Activated gamma-delta T cell treated with anti-CD3 and anti-CD28 coated beads, Interleukin-2, amount 50 U/mL, for 16 hours (primary cell): ENCODE results near the gene FGF23.
"Not testable (repeated sequence)": the region's sequence is repeated elsewhere in the genome, so short reads cannot be mapped to it uniquely, and the experiment has no call there.

Experiments used
- DNase-seq: peaks from one replicate; pipeline ENCODE4 v3.0.0-alpha.2; 2020; ENCODE audit warnings: low read depth

Gene FGF23

DNA sequence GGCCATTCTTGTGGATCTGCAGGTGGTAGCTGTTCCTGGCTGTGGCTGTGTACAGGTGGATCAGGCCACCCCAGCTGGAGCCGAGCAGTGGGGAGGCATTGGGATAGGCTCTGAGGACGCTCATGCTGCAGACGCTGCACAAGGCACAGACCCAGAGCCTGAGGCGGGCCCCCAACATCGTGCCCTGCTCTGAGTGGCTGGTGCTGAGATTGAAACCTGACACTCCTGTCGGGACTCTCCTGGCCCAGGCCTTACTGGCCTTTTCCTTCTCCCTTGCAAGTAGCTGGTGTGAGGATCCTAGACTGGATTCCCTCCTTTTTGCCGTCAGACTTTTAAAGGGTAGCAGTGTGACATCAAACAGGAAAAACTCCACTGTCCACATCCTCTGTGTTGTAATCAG, at the start of gene FGF23:
Gene FGF23, minus strand, starts transcription at position 308 of the 400 bp plus-strand sequence. Its CDS starts 130 bp downstream, at position 178.
- DNase-seq, result no peak

DNA sequence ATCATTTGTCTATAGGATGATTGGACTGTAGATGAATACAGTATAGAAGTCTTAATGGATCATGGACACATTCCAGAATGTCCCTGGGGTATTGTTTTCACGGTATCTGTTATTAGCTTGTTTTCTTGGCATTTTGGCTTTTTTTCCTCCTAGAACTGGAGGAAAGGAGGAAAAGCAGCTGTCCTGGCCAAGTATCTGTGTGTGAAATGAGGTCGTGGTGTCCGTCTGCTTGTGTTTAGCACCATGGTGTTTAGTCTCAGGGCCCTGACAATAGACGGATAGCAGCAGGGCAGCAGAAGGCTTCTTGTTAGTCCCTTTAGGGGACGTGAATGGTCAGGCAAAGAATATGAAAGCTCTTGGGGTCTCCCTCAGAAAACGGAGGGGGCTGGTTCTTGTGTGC, 44.9 kb upstream of the FGF23 start:
- no peak for DNase-seq

GRCh38 chr12:4423528-4424195, 44.1 kb upstream of the FGF23 start:
- no peak for DNase-seq

DNA sequence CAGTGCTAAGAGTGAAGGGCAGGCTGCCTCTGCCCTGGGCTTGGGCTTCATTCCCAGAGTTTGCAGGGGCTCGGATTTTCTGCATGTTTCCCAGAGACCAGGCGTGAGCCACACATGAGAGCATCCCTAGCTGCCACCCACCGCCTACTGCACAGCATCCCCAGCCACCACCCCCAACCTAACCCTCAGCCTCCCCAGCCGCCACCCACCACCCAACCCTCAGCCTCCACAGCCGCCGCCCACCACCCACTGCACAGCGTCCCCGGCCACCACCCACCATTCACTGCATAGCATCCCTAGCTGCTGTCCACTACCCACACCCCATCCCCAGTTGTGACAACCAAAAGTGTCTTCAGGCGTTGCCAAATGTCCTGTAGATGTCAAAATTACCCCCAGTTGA, 43.5 kb upstream of the FGF23 start:
- DNase-seq, result no peak

DNA sequence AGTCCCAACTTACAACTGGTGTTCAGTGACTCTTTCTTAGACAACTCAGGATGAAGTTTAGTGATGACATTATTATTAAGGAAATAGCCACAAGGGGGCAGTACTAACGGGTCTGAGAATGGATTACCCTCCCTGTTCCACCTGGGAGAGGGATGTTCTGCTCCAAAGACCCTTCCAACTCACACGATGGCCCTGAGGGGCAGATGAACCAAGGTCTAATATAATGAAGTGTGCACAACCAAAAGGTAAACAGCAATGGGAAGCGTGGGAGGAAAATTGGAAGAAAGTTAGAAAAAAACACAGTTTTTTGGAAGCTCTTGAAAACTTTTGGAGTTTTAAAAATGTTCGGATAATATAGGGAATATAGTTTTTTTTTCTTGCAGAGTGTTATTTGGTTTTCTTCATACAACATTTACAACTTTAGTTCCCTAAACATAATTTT, 42.1 kb upstream of the FGF23 start:
- no peak for DNase-seq

DNA sequence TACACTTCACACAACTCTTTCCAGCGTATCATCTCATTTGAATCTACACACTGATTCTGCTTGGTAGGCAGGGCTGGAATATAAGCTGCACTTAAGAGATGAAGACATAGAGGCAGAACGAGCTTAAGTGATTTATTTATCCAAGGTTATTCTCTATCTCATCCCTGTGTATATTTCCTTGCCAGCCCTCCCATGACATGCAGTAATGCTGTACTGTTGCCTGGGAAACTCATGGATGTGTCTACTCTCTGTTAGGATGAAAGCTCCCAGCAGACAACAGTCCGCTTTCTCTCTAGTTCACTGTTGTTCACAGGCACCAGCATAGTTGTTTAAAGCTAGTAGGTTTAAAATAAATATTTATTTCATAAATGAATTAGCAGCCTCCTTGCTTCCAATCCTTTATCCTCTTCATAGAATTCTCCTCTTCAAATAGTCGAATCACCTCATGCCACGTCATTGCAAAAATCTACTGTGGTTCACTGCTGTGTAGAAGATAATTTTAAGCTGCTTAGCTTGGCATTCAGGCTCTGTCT, 40.7 kb upstream of the FGF23 start:
- DNase-seq, result no peak

DNA sequence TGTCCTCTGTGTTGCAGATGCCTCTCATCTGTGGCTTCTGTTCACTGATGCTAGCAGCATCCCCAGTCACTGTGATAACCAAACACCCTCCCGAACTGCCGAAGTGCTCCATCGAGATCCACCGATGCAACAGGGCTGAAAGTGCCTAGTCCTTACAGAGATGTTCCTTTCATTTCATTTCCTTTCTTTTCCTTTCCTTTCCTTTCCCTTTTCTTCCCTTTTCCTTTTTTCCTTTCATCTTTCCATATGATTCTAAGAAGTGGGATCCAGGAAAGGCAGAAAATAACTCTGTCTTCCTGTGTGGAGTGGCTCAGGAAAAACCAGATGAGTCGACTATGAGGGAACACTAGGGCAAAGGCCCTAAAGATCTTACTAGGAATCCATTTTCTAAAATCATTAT, 39.4 kb upstream of the FGF23 start:
- DNase-seq, result no peak

DNA sequence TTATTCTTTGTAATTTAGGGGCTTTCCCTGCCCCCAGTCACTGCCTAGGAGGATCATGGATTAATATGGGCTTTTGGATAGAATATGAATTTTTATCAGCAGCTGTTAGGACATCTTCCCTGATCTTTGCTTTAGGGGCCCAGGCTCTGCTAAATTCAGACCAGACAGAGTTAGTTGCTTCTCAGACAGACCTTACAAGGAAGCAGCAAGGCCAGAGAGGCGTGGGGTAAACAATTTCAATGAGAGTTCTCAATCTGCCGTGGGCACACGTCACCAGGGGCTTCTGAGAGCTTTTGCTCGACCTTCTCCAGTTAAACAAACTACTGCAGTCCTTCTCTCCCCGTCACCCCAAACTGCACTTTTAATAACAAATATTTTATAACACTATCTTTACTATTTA, 38.4 kb upstream of the FGF23 start:
- no peak for DNase-seq

GRCh38 chr12:4417455-4417854, 37.9 kb upstream of the FGF23 start:
- no peak for DNase-seq

- no peak for DNase-seq
Measured at GRCh38 chr12:4416276-4416675, 36.8 kb upstream of the FGF23 start.

- DNase-seq, result no peak
Measured at GRCh38 chr12:4412465-4412864, 33.0 kb upstream of the FGF23 start.

DNA sequence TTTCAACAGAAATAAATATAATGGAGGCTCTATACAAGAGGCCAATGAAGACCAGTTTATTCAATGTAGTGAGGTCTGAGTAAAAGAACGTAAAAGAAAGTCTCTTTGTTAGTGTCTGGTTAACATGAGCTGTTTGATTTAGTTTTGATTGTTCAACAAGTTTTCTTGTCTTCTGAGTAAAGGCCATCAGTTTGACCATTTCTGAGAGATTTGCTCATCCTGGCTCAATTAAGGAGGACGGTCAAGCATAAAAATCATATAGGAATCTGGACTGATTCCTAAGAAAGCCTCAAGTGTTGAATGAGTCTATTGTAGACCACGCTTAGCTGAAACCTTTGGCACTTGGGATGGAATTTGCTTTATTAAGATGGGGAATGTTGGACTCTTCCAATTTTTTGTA, 32.5 kb upstream of the FGF23 start:
- no peak for DNase-seq

DNA sequence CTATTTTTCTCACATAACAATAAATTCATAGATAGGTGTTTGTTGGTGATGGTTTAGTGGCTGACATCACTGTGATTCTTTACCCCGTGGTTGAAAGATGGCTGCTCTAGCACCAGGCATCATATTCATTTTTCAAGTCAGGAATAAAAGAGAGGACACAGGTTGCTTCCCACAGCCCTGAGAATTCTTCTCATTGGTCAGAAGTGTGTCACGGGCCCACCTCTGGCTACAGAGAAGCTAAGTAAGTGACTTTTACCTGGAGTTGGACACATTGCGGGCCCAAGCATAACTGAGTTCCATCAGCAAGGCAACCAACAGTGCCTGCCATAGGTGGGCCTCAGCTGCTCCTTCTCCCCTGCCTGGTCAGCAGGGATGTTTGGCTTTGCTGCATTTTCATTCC, 27.6 kb upstream of the FGF23 start:
- no peak for DNase-seq

DNA sequence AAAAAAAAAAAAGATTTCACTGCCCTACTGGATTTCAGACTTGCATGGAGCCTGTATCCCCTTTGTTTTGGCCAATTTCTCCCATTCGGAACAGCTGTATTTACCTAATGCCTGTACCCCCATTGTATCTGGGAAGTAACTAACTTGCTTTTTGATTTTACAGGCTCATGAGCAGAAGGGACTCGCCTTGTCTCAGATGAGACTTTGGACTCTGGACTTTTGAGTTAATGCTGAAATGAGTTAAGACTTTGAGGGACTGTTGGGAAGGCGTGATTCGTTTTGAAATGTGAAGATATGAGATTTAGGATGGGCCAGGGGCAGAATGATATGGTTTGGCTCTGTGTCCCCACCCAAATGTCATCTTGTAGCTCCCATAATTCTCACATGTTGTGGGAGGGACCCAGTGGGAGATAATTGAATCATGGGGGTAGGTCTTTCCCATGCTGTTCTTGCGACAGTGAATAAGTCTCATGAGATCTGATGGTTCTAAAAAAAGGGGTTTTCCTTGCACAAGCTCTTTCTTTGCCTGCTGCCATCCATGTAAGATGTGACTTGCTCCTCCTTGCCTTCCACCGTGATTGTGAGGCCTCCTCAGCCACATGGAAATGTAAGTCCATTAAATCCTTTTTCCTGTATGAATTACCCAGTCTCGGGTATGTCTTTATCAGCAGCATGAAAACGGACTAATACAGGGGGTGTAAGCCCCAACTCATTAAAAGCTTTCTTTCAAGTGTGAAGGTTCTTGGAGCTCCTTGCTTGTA, 25.5 kb upstream of the FGF23 start:
- not testable (repeated sequence) for DNase-seq

DNA sequence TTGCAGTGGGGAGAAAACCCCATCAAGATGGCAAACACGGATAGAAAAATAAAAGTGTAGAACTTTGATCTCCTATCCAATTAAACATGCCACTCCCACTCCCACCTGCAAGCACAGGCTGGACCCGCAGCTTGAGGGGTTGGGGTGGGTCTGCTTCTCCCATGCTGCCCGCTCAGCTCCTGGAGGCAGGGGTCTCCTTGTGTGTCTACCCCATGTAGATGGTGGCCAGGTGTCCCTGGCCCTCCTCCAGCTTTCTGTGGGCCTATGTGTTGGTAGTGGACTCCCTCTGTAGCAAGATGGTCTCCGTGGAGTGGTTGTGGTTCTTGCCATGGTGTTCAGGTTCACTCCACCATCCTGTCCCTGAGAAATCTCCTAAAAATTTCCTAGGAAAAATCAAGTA, 23.5 kb upstream of the FGF23 start:
- no peak for DNase-seq

GRCh38 chr12:4401117-4401516, 21.6 kb upstream of the FGF23 start:
- DNase-seq, result no peak

DNA sequence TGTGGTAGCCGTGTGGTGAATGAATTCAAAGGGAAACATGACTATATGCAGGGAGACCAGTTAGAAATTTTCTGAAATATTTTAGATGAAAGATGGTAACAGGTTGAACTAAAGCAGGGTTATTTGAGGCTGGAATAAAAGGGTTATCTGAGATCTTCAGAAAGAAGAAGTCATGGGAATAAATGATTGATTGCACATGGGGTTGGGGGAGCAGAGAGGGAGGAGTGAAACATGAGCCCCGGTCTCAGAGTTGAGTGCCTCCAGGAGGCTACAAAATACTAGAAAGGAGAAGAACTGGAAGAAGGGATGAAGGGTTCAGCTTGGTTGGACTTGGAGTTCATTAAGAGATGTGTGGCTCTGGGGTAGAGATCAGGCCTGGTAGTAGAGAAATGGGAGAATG, 16.3 kb upstream of the FGF23 start:
- DNase-seq, result no peak

DNA sequence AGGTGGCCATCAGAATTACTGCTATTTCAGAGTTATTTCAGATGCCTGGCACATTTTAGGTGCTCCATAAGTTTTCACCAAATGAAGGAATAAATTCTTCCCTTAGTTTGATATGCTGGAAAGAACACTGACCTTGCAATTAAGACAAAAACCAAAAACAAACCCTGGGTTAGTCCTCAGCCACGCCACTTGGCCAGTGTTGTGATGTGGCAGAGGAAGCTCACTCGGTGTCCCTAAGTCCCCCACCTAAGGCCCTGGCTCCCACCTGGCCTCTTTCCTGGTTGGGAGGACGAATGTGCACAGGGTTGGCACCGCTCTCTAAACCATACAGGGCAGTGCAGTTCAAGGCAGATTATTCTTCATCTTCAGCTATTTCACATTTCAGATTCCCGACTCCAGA, 13.7 kb upstream of the FGF23 start:
- no peak for DNase-seq

GRCh38 chr12:4392223-4392742, 12.8 kb upstream of the FGF23 start:
- DNase-seq, result no peak

GRCh38 chr12:4388662-4389061, 9.2 kb upstream of the FGF23 start:
- DNase-seq, result no peak

DNA sequence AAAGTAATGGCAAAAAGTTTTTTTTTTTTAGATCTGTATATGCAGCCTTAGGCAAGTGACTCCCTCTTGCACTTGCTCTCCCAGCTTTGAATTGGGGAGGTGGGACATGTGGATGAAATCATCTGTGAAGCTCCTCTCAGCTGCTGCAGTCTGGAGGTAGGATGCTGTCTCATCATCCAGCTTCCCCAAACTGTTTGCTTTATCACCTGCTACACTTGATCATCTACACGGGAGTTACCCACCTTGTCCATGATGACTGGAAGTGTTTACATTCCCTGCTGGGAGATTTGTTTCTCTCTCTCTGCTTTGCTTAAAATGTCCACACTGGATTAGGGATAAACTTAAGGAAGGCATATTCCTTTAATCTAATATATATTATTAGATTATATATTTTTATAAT, 8.5 kb upstream of the FGF23 start:
- no peak for DNase-seq

- no peak for DNase-seq
Measured at GRCh38 chr12:4387607-4388006, 8.1 kb upstream of the FGF23 start.

DNA sequence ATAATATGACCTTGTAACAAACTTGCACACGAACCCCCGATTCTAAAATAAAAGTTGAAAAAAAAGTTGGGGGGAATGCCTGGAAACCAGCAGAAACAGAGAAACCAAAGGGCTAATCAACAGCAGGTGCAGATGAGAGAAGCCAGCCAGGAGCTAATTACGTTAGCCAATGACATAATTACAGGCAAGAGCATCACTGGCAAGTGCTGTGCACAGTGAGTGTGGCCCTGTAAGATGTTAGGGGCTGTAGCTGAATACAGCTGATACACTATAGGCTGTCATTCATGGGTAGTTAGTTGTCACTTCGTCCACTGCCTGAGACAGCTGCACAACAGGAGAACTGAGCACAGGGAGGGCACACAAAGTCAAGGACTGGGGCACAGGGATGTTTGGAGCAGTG, 7.3 kb upstream of the FGF23 start:
- DNase-seq, result no peak
